ENCODE data around the gene POU4F2. TPM values are rescaled to one million over a fixed set of nuclear protein-coding genes. Genes with fewer than 3 reads are reported as not detected.
"Not testable (repeated sequence)": the region's sequence is repeated elsewhere in the genome, so short reads cannot be mapped to it uniquely, and the experiment has no call there.

The POU4F2 gene
- polyA plus RNA-seq, 3 donors = not detected

DNA sequence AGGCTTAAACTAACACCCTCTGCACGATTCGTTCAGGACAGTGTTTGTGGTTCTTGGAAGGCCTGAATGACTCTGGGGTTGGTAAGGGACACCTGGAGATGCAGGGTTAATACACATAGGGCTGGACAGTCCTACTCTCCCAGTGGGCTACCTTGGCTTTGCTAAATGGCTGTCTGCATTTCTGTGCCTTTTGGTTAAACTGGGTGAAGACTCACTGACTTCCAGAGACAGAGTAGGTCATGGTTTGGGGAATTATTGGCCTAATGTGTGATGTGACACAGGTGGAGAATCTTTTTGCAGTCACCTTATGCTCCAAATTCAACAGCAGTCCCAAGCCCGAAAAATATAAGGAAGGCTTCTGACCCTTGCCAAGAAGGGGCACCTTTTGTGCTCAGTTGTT, 10.5 kb downstream of the POU4F2 start:
- DNase-seq (ENCODE audit: extremely low read depth in 1 of 11, low read depth in 9 of 11, low spot score in 4 of 11) = no peak

DNA sequence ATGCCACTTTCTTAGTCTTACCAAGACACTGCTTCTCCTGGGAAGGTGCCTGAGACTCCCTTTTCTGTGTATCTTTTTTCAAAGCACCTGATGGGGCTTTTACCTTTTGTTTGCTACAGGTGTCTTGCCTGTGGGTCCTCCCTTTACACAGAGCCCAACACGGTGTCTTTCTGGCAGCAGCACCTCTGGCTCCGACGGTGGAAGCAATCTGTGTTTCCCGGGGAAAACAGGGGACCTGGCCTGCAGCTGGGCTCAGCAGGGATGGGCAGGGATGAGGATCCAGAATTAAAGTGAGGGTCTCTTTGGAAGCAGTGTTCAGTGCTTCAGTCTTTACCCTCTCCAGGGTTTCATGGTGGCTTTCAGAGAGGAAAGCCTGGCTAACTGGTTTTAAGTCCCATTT, 11.3 kb downstream of the POU4F2 start:
- DNase-seq (ENCODE audit: extremely low read depth in 1 of 11, low read depth in 9 of 11, low spot score in 4 of 11) = no peak

DNA sequence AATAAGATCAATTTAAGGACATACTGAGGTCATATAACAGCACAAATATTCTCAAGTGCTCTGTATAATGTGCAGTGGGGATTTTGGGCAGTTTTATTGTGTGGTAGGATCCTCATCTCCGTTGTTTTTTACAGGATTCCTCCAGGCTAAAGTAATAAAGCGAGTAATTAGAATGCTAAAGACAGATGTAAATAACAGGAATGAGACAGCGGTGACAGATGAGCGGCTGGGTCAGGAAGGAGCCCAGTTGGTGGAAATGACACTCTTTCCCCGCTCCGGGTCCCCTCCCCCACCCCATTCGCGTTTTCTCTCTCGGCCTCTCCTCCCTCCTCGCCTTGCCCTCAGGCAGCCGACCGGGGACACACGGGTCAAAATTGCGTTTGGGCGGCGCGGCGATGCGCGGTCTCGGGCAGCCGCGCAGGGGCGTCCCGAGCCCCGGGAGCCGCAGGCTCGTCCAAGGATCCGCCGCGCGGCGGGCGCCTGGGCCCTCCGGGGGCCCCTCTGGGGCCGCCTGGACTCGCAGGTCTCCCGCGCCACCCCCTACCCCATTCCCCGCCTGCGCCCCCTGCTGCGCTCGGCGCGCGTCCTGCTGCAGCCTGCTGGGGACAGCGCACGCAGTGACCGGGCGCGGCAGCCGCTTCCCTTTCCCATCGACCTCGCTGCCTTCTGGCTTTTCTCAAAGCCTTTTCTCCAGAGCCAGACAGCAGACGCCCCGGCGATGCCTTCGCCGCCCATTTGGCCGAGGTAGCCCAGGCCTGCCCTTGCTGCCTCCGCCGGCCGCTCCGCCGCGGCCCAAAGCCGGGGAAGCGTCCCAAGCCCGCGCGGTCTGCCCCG, 16.2 kb downstream of the POU4F2 start:
- peak in 1 of 11 donors; percentile 25 for DNase-seq (ENCODE audit: extremely low read depth in 1 of 11, low read depth in 9 of 11, low spot score in 4 of 11)

DNA sequence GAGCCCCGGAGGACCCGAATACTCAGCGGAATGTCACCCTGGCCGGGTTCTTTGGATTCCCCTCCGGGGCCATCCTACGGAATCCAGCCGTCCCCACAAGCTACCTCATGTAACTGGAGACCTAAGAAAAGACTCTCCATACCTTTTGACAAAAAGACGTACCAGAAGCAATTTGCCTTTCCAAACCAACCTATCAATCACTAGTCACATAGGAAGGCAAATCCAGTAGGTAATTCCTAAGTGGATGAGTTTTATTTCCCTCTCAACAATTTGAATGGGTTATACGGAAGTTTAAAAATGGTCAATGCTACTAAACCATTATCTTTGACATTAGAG, 16.8 kb downstream of the POU4F2 start:
- no peak for DNase-seq (ENCODE audit: extremely low read depth in 1 of 11, low read depth in 9 of 11, low spot score in 4 of 11)

DNA sequence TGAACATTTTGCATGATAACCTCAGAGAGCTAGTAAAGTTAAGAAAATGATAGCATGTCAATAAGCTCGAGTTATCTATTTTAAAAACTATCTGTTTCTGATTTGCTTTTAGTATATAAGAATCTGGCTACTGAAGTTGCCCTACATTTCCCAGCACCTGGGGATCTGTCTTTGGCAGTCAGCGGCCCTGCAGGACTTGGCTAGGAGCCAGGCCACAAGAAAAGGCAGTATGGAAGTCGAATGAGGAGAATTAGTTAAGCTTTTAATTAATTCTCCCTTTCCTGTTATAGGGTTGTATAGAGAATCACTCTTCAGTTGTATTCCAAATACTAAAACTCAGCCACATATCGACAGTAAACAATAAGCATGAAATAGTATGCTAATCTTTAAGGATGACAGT, 22.7 kb downstream of the POU4F2 start:
- DNase-seq (ENCODE audit: extremely low read depth in 1 of 11, low read depth in 9 of 11, low spot score in 4 of 11) = no peak

DNA sequence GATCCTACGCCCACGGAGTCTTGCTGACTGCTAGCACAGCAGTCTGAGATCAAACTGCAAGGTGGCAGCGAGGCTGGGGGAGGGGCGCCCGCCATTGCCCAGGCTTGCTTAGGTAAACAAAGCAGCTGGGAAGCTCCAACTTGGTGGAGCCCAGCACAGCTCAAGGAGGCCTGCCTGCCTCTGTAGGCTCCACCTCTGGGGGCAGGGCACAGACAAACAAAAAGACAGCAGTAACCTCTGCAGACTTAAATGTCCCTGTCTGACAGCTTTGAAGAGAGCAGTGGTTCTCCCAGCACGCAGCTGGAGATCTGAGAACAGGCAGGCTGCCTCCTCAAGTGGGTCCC, 25.2 kb downstream of the POU4F2 start:
- not testable (repeated sequence) for DNase-seq (ENCODE audit: extremely low read depth in 1 of 11, low read depth in 9 of 11, low spot score in 4 of 11)

DNA sequence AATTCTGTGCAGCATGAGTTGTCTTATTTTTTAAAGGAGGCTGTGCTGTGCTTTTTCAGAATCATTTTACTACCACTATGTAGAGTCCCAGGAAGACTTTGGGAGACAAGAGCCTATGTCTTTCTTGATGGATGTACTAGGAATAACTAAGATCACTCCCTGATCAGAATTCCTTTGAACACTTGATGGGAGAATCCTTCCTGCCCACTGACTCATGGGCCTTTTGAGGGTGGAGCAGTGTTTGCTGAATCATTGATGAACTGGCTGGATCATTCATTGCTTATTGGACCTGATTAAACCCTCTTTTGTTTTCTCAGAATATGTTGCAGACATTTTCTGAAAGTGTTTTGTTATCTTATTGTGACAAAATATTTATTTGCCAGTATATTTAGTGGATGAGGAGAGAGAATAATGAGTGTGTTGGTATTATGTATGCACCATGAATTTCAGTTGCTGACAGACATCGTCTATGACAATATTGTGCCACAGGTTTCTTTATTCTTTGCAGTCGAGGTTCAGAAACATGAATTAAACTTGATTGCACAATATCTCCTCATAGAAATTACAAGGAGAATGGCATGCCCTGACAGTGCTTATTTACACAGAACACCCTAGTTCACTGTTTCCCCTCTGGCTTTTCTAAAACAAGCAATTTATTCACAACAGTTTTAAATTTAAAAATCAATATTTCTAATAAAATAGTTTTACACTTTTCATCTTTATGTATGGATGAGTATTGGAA, 36.3 kb downstream of the POU4F2 start:
- DNase-seq (ENCODE audit: extremely low read depth in 1 of 11, low read depth in 9 of 11, low spot score in 4 of 11) = no peak

Other genes with a start within 250 kb of the POU4F2 start
- 10 to 100 TPM; 15.2 to 17.7 (median 17.0) TPM for gene SLC10A7, start 117.0 kb upstream of the POU4F2 start, polyA plus RNA-seq (ENCODE audit: insufficient read length in 3 of 3)

Measured in renal cortex interstitium (tissue), 11 donors.